Endothelial cell (in vitro differentiated cells): ENCODE measurements around the gene PID1. TPM values are rescaled to one million over a fixed set of nuclear protein-coding genes. Genes with fewer than 3 reads are reported as not detected.

Source experiments
- DNase-seq: peaks from one replicate; pipeline ENCODE4 v3.0.0; 2021; ENCODE audit warnings: low spot score
- H3K27ac Mint-ChIP-seq: one replicate; pipeline ENCODE4 v1.8.0; 2021; ENCODE audit warnings: mixed read lengths, inconsistent platforms; ENCODE audit not compliant: unreplicated experiment
- H3K27me3 Mint-ChIP-seq: one replicate; pipeline ENCODE4 v1.8.0; 2021; ENCODE audit warnings: mild to moderate bottlenecking, moderate library complexity, mixed read lengths, inconsistent platforms; ENCODE audit not compliant: unreplicated experiment
- H3K36me3 Mint-ChIP-seq: one replicate; pipeline ENCODE4 v1.8.0; 2021; ENCODE audit warnings: mild to moderate bottlenecking, low read depth, mixed read lengths, inconsistent platforms; ENCODE audit not compliant: unreplicated experiment
- H3K4me1 Mint-ChIP-seq: one replicate; pipeline ENCODE4 v1.8.0; 2021; ENCODE audit warnings: mild to moderate bottlenecking, mixed read lengths, inconsistent platforms; ENCODE audit not compliant: unreplicated experiment
- H3K4me3 Mint-ChIP-seq: one replicate; pipeline ENCODE4 v1.8.0; 2021; ENCODE audit warnings: mild to moderate bottlenecking, mixed read lengths, inconsistent platforms; ENCODE audit not compliant: unreplicated experiment
- H3K9me3 Mint-ChIP-seq: one replicate; pipeline ENCODE4 v1.8.0; 2021; ENCODE audit warnings: mixed read lengths, inconsistent platforms; ENCODE audit not compliant: unreplicated experiment
- CTCF ChIP-seq: fragments of 200-600 bp; sonication (generic); IDR thresholded peaks from one replicate; pipeline ENCODE4 v1.5.0; 2021; ENCODE audit warnings: antibody characterized with exemption; ENCODE audit not compliant: unreplicated experiment
- total RNA-seq: library from RNA; stranded (reverse); fragmentation: NEBNext Ultra II Directional; extraction: Animal tissue kit (Norgen Biotek cat#: 25700); gene quantifications from one replicate; pipeline ENCODE4 v1.2.1, GENCODE V29; 2021; ENCODE audit not compliant: unreplicated experiment

Gene PID1
- total RNA-seq, 1 donor from 2014 or later: not detected

- H3K27ac Mint-ChIP-seq: no peak overlapping the region
- no peaks in the 10 kb centered on the region for H3K9me3 Mint-ChIP-seq
- no peak overlapping the region for H3K4me3 Mint-ChIP-seq
- no peaks in the 10 kb centered on the region for H3K36me3 Mint-ChIP-seq
- no peaks in the 10 kb centered on the region for H3K4me1 Mint-ChIP-seq
- DNase-seq: no peak
- H3K27me3 Mint-ChIP-seq: peaks cover 4% of the 10 kb centered on the region
- no peak for TF ChIP-seq CTCF
Observed at GRCh38 chr2:229254206-229254605, 16.9 kb downstream of the PID1 start.

DNA sequence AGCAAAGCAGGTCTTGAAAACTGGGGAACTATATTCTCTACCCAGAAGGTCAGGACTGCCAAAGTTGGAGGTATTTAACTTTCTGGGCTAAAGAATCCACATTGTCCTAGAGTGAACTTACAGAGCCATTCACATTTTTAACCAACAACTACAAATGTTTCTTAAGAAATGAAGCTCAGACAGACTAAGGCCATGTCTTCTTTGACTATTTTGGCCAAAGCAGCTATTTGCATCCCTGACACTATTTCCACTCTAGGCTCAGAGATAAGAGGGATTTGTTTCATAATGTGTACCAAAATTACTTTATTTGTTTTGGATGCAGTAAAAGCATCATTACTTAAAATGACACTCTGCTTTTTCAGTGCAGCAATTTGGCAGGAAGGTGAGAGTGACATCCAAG, 18.1 kb downstream of the PID1 start:
- no peak for DNase-seq
- Mint-ChIP-seq H3K27ac (no peak overlapping the region), H3K36me3 (no peaks in the 10 kb centered on the region), H3K4me1 (no peaks in the 10 kb centered on the region), H3K9me3 (no peaks in the 10 kb centered on the region), H3K4me3 (no peak overlapping the region), H3K27me3 (peaks cover 3% of the 10 kb centered on the region)
- no peak for TF ChIP-seq CTCF

DNA sequence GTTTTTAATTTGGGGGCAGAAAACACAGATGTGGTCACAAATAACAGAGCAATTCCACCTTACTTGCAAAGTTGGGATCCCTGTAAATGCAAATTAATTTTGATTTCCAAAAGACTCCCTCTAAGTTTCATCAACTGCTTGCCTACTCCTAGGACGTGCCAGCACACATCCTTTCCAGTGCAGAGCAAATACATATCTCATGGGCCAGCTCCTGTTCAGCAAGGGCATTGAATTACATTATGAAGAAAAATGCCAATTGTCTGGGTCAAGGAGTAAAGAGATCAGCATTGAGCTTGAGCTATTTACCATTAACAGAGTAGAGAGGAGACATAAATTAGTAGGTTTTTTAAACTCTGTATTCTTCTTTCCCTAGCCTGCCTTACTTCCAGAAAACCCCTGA, 18.8 kb downstream of the PID1 start:
- TF ChIP-seq CTCF: no peak
- peaks cover 3% of the 10 kb centered on the region for H3K27me3 Mint-ChIP-seq
- no peak overlapping the region for H3K27ac Mint-ChIP-seq
- H3K36me3 Mint-ChIP-seq: no peaks in the 10 kb centered on the region
- H3K9me3 Mint-ChIP-seq: no peaks in the 10 kb centered on the region
- H3K4me1 Mint-ChIP-seq: no peaks in the 10 kb centered on the region
- DNase-seq: no peak
- no peak overlapping the region for H3K4me3 Mint-ChIP-seq

GRCh38 chr2:229249536-229249935, 21.6 kb downstream of the PID1 start:
- no peak for DNase-seq
- Mint-ChIP-seq H3K27ac (no peak overlapping the region), H3K36me3 (no peaks in the 10 kb centered on the region), H3K4me3 (no peak overlapping the region), H3K9me3 (no peaks in the 10 kb centered on the region), H3K4me1 (no peaks in the 10 kb centered on the region), H3K27me3 (peaks cover 3% of the 10 kb centered on the region)
- no peak for TF ChIP-seq CTCF

- TF ChIP-seq CTCF: no peak
- H3K27me3 Mint-ChIP-seq: peaks cover 5% of the 10 kb centered on the region
- H3K9me3 Mint-ChIP-seq: no peaks in the 10 kb centered on the region
Observed at GRCh38 chr2:229246334-229246733, 24.8 kb downstream of the PID1 start.

More at GRCh38 chr2:229246334-229246733, 24.8 kb downstream of the PID1 start:
- no peak for DNase-seq
- Mint-ChIP-seq H3K4me1 (no peaks in the 10 kb centered on the region), H3K4me3 (no peak overlapping the region), H3K36me3 (no peaks in the 10 kb centered on the region), H3K27ac (no peak overlapping the region)
